Body of pancreas (tissue), 4 donors: ENCODE results near the gene VEZT. TPM values are rescaled to one million over a fixed set of nuclear protein-coding genes. Genes with fewer than 3 reads are reported as not detected.

Experiments
- microRNA counts, 2 donors: library from miRNA; unstranded; fragments of <30 nt; microRNA quantifications; one replicate each; lab custom pipeline; 2017
- microRNA-seq, 2 donors: library from miRNA; unstranded; fragments of <30 nt; microRNA quantifications; one replicate each; pipeline ENCODE4, GENCODE V29; 2016; ENCODE audit warnings: borderline number of aligned reads in 2 of 2, borderline replicate concordance in 2 of 2
- small RNA-seq: library from RNA; depleted of rRNA; stranded (forward); fragments of <200 nt; gene quantifications from one replicate; pipeline ENCODE3, GENCODE V24; 2016
- total RNA-seq, 2 donors: library from RNA; depleted of rRNA; stranded (reverse); fragments of >200 nt; gene quantifications; one replicate each; pipeline ENCODE4 v1.1.0, GENCODE V29; 2016

The VEZT gene
- total RNA-seq, 2 donors from 2014 or later = 50.8 to 56.4 TPM

MicroRNAs within 50 kb of the gene (microRNA counts, 767-probe panel; counts per million panel counts)
- microRNA hsa-miR-331-3p (lab: Ali Mortazavi, UCI) (0 to 736 counts per million in 2 donors), microRNA hsa-miR-331-5p (lab: Ali Mortazavi, UCI) (0 to 736 counts per million in 2 donors)

Small RNA genes lying within 50 kb of the gene (microRNA-seq; reads per million reads assigned to microRNA genes)
- gene MIR331 = 71.4 to 79.1 reads per million in 2 donors
- gene MIR3685 = 0 reads per million in 2 donors

Small RNA genes lying within 50 kb of the gene (small RNA-seq; reads per million reads assigned to genes)
- 2.3 reads per million, percentile 74 among the genes with 10 or more reads in this experiment for gene MIR331
- gene MIR3685 = not detected
- gene RF00019 = not detected
- not detected for gene RNU6-808P

Other genes with a start within 250 kb of the VEZT start
- 10 to 100 TPM; 21.4 to 41.0 TPM for gene NDUFA12, start 214.1 kb upstream of the VEZT start, total RNA-seq
- 10 to 100 TPM; 16.2 to 28.8 TPM for gene NR2C1, start 144.2 kb upstream of the VEZT start, total RNA-seq
- gene FGD6, start 340 bp upstream of the VEZT start, total RNA-seq = 10 to 100 TPM; 15.8 to 19.1 TPM